ENCODE results near the gene PLD5. TPM values are rescaled to one million over a fixed set of nuclear protein-coding genes. Genes with fewer than 3 reads are reported as not detected.

PLD5 gene
- polyA plus RNA-seq, 1 of the 3 experiments (the other 2 are of a cell fraction) = 0.08 TPM

DNA sequence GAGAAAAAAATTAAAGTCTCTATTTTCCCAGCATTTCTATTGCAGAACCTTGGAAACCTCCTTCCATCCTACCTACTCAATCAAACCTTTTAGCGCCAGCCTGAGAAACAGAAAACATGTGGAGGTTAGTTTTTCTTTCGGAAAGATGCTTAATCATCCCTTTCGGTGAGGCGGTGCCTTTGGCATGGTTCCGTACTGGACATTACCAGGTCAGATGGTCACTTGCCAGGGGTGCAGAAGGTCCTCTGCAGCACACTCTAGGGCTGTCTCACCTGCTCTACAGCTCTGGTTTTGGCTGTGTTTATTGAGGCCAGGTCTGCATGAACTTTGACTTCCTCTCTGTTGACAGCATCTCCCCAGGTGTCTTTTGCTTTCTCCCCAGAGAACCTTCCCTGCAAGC lies 121.5 kb downstream of the PLD5 start:
- Histone ChIP-seq H3K27ac (ENCODE audit: low read depth in 2 of 2, low read length in 1 of 2) (peak overlapping the region in 1 of 2 experiments; percentile 93; a peak in 2 of 4 replicates), H3K9me3 (no peaks in the 10 kb centered on the region), H3K4me2 (no peak overlapping the region), H3K36me3 (replicated peaks in 1 of 2; ENCODE audit: control insufficient read depth in 1 of 2, insufficient read depth in 2 of 2, low read length in 1 of 2) (no peaks in the 10 kb centered on the region), H3K79me2 (ENCODE audit: insufficient read depth) (no peaks in the 10 kb centered on the region), H3K9ac (no peak overlapping the region), H3F3A (replicated peaks; ENCODE audit: insufficient read depth) (no peaks in the 10 kb centered on the region), H3K4me3 (ENCODE audit: low read depth in 2 of 2, low read length in 1 of 2) (no peak overlapping the region), H3K9me2 (no peaks in the 10 kb centered on the region), H2AFZ (ENCODE audit: low read depth) (no peak overlapping the region), H3K4me1 (ENCODE audit: control insufficient read depth in 1 of 2, insufficient read depth in 2 of 2, low read depth in 1 of 2, low read length in 1 of 2) (peaks cover 0 to 29% of the 10 kb centered on the region in 2 experiments; a peak in 2 of 4 replicates), H4K20me1 (ENCODE audit: insufficient read depth) (no peaks in the 10 kb centered on the region), H3K27me3 (ENCODE audit: insufficient read depth) (no peaks in the 10 kb centered on the region)
- 67% methylated on average over 5 of the region's 5 CpGs for WGBS (ENCODE audit: low lambda C conversion rate)
- no peak for DNase-seq
- TF ChIP-seq SMC3 (IDR thresholded peaks at IDR 0.05; ENCODE audit: low read depth, low read length) (no peak), GATA2 (CRISPR knock-in tag; IDR thresholded peaks at IDR 0.05) (no peak), NRF1 (IDR thresholded peaks at IDR 0.05; ENCODE audit: low read depth, low read length) (no peak), EZH2phosphoT487 (IDR thresholded peaks at IDR 0.05; ENCODE audit: borderline replicate concordance, low read depth) (no peak), NFIC (IDR thresholded peaks at IDR 0.05; ENCODE audit: borderline replicate concordance) (no peak), EP300 (IDR thresholded peaks at IDR 0.05; ENCODE audit: borderline replicate concordance in 1 of 2, low read depth in 1 of 2, low read length in 1 of 2) (no peak), TAF1 (IDR thresholded peaks at IDR 0.05; ENCODE audit: borderline replicate concordance, low read depth, low read length) (no peak), RCOR1 (IDR thresholded peaks at IDR 0.05; ENCODE audit: low read length) (no peak), GABPA (IDR thresholded peaks at IDR 0.05; ENCODE audit: low read depth) (no peak), RXRA (IDR thresholded peaks at IDR 0.05; ENCODE audit: borderline replicate concordance, low read depth) (no peak), JUND (IDR thresholded peaks at IDR 0.05) (no peak), RFX5 (IDR thresholded peaks at IDR 0.05; ENCODE audit: low read length) (no peak), ELF1 (IDR thresholded peaks at IDR 0.05) (no peak)
- TF ChIP-seq, protein P1, sequence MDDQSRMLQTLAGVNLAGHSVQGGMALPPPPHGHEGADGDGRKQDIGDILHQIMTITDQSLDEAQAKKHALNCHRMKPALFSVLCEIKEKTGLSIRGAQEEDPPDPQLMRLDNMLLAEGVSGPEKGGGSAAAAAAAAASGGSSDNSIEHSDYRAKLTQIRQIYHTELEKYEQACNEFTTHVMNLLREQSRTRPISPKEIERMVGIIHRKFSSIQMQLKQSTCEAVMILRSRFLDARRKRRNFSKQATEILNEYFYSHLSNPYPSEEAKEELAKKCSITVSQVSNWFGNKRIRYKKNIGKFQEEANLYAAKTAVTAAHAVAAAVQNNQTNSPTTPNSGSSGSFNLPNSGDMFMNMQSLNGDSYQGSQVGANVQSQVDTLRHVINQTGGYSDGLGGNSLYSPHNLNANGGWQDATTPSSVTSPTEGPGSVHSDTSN (IDR thresholded peaks at IDR 0.05) = no peak
- TF ChIP-seq, protein P2, sequence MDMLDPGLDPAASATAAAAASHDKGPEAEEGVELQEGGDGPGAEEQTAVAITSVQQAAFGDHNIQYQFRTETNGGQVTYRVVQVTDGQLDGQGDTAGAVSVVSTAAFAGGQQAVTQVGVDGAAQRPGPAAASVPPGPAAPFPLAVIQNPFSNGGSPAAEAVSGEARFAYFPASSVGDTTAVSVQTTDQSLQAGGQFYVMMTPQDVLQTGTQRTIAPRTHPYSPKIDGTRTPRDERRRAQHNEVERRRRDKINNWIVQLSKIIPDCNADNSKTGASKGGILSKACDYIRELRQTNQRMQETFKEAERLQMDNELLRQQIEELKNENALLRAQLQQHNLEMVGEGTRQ (IDR thresholded peaks at IDR 0.05; ENCODE audit: borderline replicate concordance, low read depth, low read length) = no peak
- ChIA-PET CTCF (interaction anchor here (1.0 to 1.1 kb wide), 2 partner anchors 51 to 52 kb away, joined by 3 read pairs; no protein-coding TSS in a partner anchor), POLR2A (no interaction called here)

DNA sequence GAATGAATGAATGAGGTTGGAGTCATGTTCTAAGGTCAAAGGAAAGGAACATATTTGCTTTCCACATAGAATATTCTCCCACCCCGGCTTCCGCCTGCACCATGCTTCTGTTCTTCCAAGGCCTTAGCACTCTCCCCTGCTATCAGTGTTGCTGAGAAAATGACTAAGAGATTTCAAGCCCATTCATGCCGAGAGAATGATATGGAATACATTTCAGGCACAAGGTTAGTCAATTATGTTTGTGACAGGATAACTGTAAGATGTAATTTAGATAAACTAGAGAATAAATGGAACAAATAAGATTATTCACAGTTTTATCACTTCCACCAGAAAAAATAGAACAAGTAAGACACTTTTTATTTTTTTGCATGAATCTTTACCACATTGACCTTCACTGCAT lies 122.6 kb downstream of the PLD5 start:
- DNase-seq = peak; percentile 33
- no peak for TF ChIP-seq JUND (IDR thresholded peaks at IDR 0.05)
- TF ChIP-seq, protein P3, sequence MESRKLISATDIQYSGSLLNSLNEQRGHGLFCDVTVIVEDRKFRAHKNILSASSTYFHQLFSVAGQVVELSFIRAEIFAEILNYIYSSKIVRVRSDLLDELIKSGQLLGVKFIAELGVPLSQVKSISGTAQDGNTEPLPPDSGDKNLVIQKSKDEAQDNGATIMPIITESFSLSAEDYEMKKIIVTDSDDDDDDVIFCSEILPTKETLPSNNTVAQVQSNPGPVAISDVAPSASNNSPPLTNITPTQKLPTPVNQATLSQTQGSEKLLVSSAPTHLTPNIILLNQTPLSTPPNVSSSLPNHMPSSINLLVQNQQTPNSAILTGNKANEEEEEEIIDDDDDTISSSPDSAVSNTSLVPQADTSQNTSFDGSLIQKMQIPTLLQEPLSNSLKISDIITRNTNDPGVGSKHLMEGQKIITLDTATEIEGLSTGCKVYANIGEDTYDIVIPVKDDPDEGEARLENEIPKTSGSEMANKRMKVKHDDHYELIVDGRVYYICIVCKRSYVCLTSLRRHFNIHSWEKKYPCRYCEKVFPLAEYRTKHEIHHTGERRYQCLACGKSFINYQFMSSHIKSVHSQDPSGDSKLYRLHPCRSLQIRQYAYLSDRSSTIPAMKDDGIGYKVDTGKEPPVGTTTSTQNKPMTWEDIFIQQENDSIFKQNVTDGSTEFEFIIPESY (IDR thresholded peaks at IDR 0.05; ENCODE audit: borderline replicate concordance, low read depth) = no peak
- TF ChIP-seq, protein P4, sequence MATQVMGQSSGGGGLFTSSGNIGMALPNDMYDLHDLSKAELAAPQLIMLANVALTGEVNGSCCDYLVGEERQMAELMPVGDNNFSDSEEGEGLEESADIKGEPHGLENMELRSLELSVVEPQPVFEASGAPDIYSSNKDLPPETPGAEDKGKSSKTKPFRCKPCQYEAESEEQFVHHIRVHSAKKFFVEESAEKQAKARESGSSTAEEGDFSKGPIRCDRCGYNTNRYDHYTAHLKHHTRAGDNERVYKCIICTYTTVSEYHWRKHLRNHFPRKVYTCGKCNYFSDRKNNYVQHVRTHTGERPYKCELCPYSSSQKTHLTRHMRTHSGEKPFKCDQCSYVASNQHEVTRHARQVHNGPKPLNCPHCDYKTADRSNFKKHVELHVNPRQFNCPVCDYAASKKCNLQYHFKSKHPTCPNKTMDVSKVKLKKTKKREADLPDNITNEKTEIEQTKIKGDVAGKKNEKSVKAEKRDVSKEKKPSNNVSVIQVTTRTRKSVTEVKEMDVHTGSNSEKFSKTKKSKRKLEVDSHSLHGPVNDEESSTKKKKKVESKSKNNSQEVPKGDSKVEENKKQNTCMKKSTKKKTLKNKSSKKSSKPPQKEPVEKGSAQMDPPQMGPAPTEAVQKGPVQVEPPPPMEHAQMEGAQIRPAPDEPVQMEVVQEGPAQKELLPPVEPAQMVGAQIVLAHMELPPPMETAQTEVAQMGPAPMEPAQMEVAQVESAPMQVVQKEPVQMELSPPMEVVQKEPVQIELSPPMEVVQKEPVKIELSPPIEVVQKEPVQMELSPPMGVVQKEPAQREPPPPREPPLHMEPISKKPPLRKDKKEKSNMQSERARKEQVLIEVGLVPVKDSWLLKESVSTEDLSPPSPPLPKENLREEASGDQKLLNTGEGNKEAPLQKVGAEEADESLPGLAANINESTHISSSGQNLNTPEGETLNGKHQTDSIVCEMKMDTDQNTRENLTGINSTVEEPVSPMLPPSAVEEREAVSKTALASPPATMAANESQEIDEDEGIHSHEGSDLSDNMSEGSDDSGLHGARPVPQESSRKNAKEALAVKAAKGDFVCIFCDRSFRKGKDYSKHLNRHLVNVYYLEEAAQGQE (IDR thresholded peaks at IDR 0.05; ENCODE audit: low read depth, low read length) = no peak
- TF ChIP-seq RAD21 (IDR thresholded peaks at IDR 0.05; ENCODE audit: low read length) = 0 out of 2 replicates have a peak, but pooled peaks have one; percentile 8
- TF ChIP-seq, protein P2 (IDR thresholded peaks at IDR 0.05; ENCODE audit: borderline replicate concordance, low read depth, low read length) = no peak
- TF ChIP-seq TAF1 (IDR thresholded peaks at IDR 0.05; ENCODE audit: borderline replicate concordance, low read depth, low read length) = no peak
- 0 out of 2 replicates have a peak, but pooled peaks have one; percentile 29 for TF ChIP-seq FOXJ3 (CRISPR knock-in tag; IDR thresholded peaks at IDR 0.05)
- TF ChIP-seq RCOR1 (IDR thresholded peaks at IDR 0.05; ENCODE audit: low read length) = peak; percentile 68; the same call in 1 of the 2 replicates
- no peak for TF ChIP-seq FOXM1 (IDR thresholded peaks at IDR 0.05; ENCODE audit: low read depth)

More for the DNA sequence above, 122.6 kb downstream of the PLD5 start:
- no peaks in the 10 kb centered on the region for H3K9me2 ChIP-seq
- no peaks in the 10 kb centered on the region for H3K27me3 ChIP-seq (ENCODE audit: insufficient read depth)
- CTCF ChIA-PET = no interaction called here
- peak overlapping the region in 1 of 2 experiments; percentile 93; a peak in 2 of 4 replicates for H3K27ac ChIP-seq (ENCODE audit: low read depth in 2 of 2, low read length in 1 of 2)
- no peaks in the 10 kb centered on the region for H4K20me1 ChIP-seq (ENCODE audit: insufficient read depth)
- no peaks in the 10 kb centered on the region for H3K79me2 ChIP-seq (ENCODE audit: insufficient read depth)
- peaks cover 0 to 2% of the 10 kb centered on the region in 2 experiments for H3K36me3 ChIP-seq (replicated peaks in 1 of 2; ENCODE audit: control insufficient read depth in 1 of 2, insufficient read depth in 2 of 2, low read length in 1 of 2)
- WGBS (ENCODE audit: low lambda C conversion rate) = 44% methylated on average over 3 of the region's 3 CpGs
- no peak overlapping the region for H3K4me3 ChIP-seq (ENCODE audit: low read depth in 2 of 2, low read length in 1 of 2)
- no peak overlapping the region for H2AFZ ChIP-seq (ENCODE audit: low read depth)
- no peak overlapping the region for H3K9ac ChIP-seq
- POLR2A ChIA-PET = no interaction called here
- peaks cover 0 to 29% of the 10 kb centered on the region in 2 experiments; a peak in 2 of 4 replicates for H3K4me1 ChIP-seq (ENCODE audit: control insufficient read depth in 1 of 2, insufficient read depth in 2 of 2, low read depth in 1 of 2, low read length in 1 of 2)
- no peaks in the 10 kb centered on the region for H3F3A ChIP-seq (replicated peaks; ENCODE audit: insufficient read depth)
- H3K4me2 ChIP-seq = no peak overlapping the region
- H3K9me3 ChIP-seq = no peaks in the 10 kb centered on the region
